ENCODE measurements around the gene HMOX1. TPM values are rescaled to one million over a fixed set of nuclear protein-coding genes. Genes with fewer than 3 reads are reported as not detected.

Gene HMOX1
- total and polyA plus RNA-seq, 8 donors = 2.2 to 106 (median 11.4) TPM; not detected in 1

DNA sequence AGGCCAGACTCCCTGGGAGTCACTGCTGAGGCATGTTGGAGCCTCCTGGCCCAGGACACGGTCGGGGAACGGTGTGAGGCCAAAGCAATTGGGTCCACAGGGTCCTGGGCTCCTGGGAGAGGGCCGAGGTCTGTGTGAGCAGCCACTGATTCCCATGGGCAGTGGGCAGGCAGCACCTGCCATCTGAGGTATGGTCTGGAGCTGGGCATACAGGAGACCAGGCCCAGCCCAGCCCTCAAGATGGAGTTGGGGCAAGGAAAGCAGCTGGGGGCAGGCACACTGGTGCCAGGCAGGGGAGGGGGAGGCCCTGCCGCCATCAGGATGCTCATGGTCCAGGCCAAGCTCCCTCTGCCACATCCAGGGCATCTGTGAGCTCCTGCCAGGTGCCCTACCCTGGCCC, 32.2 kb upstream of the HMOX1 start:
- intact Hi-C loops (cut with DNase I; ENCODE audit: low total_unique reads) = no loop called here
- Histone ChIP-seq H3K36me3 (peaks cover 23 to 50% (median 50%) of the 10 kb centered on the region in 4 donors), H3K27me3 (no peaks in the 10 kb centered on the region), H3K9me3 (no peaks in the 10 kb centered on the region), H3K4me3 (no peak overlapping the region), H3K4me1 (peaks cover 20 to 43% (median 28%) of the 10 kb centered on the region in 4 donors), H3K27ac (no peak overlapping the region)
- no peak for DNase-seq
- TF ChIP-seq EP300 (IDR thresholded peaks at IDR 0.05) (no peak), POLR2AphosphoS5 (IDR thresholded peaks at IDR 0.05) (no peak), POLR2A (IDR thresholded peaks at IDR 0.05) (no peak)
- TF ChIP-seq, protein P1, sequence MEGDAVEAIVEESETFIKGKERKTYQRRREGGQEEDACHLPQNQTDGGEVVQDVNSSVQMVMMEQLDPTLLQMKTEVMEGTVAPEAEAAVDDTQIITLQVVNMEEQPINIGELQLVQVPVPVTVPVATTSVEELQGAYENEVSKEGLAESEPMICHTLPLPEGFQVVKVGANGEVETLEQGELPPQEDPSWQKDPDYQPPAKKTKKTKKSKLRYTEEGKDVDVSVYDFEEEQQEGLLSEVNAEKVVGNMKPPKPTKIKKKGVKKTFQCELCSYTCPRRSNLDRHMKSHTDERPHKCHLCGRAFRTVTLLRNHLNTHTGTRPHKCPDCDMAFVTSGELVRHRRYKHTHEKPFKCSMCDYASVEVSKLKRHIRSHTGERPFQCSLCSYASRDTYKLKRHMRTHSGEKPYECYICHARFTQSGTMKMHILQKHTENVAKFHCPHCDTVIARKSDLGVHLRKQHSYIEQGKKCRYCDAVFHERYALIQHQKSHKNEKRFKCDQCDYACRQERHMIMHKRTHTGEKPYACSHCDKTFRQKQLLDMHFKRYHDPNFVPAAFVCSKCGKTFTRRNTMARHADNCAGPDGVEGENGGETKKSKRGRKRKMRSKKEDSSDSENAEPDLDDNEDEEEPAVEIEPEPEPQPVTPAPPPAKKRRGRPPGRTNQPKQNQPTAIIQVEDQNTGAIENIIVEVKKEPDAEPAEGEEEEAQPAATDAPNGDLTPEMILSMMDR (IDR thresholded peaks at IDR 0.05) = no peak
- 59 to 100% (median 85%) methylated on average over 1 to 5 of the region's 5 CpGs for WGBS, 5 donors

DNA sequence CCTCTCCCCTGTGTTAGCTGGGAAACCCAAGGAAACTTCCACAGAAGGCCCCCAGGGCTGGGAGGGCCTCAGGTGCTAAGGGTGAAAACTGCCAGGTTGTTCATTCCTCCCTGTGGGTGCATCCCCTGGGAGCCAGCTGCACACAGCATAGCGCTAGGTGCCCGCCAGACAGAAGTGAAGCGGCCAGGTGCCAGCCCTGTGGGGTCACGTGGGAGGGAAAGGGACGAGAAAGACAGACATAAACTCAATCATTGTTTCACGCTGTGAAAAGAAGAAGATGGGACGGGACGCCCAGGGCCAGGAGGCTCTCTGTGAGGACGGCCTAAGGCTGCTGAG, 31.6 kb upstream of the HMOX1 start:
- intact Hi-C loops (cut with DNase I; ENCODE audit: low total_unique reads) = no loop called here
- peak in 1 of 2 donors; percentile 32 for DNase-seq
- TF ChIP-seq, protein P1 (IDR thresholded peaks at IDR 0.05) = no peak
- no peak for TF ChIP-seq POLR2A (IDR thresholded peaks at IDR 0.05)
- no peak for TF ChIP-seq POLR2AphosphoS5 (IDR thresholded peaks at IDR 0.05)
- TF ChIP-seq EP300 (IDR thresholded peaks at IDR 0.05) = no peak

GRCh38 chr22:35349704-35350538, 31.0 kb upstream of the HMOX1 start:
- Histone ChIP-seq H3K36me3 (peaks cover 12 to 38% (median 38%) of the 10 kb centered on the region in 4 donors), H3K4me3 (no peak overlapping the region), H3K27me3 (no peaks in the 10 kb centered on the region), H3K27ac (peak overlapping the region in 4 of 5 donors; percentile 61 to 87 (median 82)), H3K4me1 (peaks cover 20 to 48% (median 28%) of the 10 kb centered on the region in 4 donors), H3K9me3 (no peaks in the 10 kb centered on the region)
- no peak for TF ChIP-seq POLR2A (IDR thresholded peaks at IDR 0.05)
- no peak for TF ChIP-seq EP300 (IDR thresholded peaks at IDR 0.05)
- TF ChIP-seq POLR2AphosphoS5 (IDR thresholded peaks at IDR 0.05) = no peak
- TF ChIP-seq, protein P1 (IDR thresholded peaks at IDR 0.05) = no peak
- intact Hi-C loops (cut with DNase I; ENCODE audit: low total_unique reads) = loop anchor here (5.0 kb wide), 1 partner anchor 232 kb away; no protein-coding TSS in a partner anchor
- DNase-seq = peak in 1 of 2 donors; percentile 61
- 49 to 56% (median 53%) methylated on average over 13 to 17 of the region's 17 CpGs for WGBS, 5 donors

More for the DNA sequence above, 31.6 kb upstream of the HMOX1 start:
- Histone ChIP-seq H3K36me3 (peaks cover 17 to 44% (median 44%) of the 10 kb centered on the region in 4 donors), H3K27ac (no peak overlapping the region), H3K4me1 (peaks cover 20 to 48% (median 28%) of the 10 kb centered on the region in 4 donors), H3K4me3 (no peak overlapping the region), H3K27me3 (no peaks in the 10 kb centered on the region), H3K9me3 (no peaks in the 10 kb centered on the region)
- 60 to 79% (median 69%) methylated on average over 9 of the region's 9 CpGs for WGBS, 5 donors

- DNase-seq = peak; percentile 92 to 97
- 1 to 3% (median 1%) methylated on average over 28 to 47 of the region's 47 CpGs for WGBS, 5 donors
- Histone ChIP-seq H3K4me1 (peaks cover 20 to 54% (median 28%) of the 10 kb centered on the region in 4 donors), H3K36me3 (peaks cover 8 to 29% (median 29%) of the 10 kb centered on the region in 4 donors), H3K27me3 (no peaks in the 10 kb centered on the region), H3K9me3 (no peaks in the 10 kb centered on the region), H3K27ac (peak overlapping the region in 4 of 5 donors; percentile 61 to 87 (median 82)), H3K4me3 (peak overlapping the region; percentile 50 to 57 (median 54))
- intact Hi-C loops (cut with DNase I; ENCODE audit: low total_unique reads) = loop anchor here (5.0 kb wide), 1 partner anchor 231 kb away; no protein-coding TSS in a partner anchor
- no peak for TF ChIP-seq POLR2A (IDR thresholded peaks at IDR 0.05)
- TF ChIP-seq, protein P1 (IDR thresholded peaks at IDR 0.05) = peak in 5 of 7 experiments; percentile 84 to 95 (median 87)
- no peak for TF ChIP-seq EP300 (IDR thresholded peaks at IDR 0.05)
- TF ChIP-seq POLR2AphosphoS5 (IDR thresholded peaks at IDR 0.05) = peak; percentile 31 to 64 (median 32)
Measured at GRCh38 chr22:35350539-35351503, 30.1 kb upstream of the HMOX1 start.
